ENCODE data around the gene CTNNA2.

CTNNA2 gene

GRCh38 chr2:79512442-79513401, at the start of gene CTNNA2:
CTNNA2 (plus strand) TSS chr2:79513051.
- TF ChIP-seq, protein P1, sequence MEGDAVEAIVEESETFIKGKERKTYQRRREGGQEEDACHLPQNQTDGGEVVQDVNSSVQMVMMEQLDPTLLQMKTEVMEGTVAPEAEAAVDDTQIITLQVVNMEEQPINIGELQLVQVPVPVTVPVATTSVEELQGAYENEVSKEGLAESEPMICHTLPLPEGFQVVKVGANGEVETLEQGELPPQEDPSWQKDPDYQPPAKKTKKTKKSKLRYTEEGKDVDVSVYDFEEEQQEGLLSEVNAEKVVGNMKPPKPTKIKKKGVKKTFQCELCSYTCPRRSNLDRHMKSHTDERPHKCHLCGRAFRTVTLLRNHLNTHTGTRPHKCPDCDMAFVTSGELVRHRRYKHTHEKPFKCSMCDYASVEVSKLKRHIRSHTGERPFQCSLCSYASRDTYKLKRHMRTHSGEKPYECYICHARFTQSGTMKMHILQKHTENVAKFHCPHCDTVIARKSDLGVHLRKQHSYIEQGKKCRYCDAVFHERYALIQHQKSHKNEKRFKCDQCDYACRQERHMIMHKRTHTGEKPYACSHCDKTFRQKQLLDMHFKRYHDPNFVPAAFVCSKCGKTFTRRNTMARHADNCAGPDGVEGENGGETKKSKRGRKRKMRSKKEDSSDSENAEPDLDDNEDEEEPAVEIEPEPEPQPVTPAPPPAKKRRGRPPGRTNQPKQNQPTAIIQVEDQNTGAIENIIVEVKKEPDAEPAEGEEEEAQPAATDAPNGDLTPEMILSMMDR (conservative IDR thresholded peaks at IDR 0.05; ENCODE audit: control insufficient read depth, insufficient read depth, low read depth, low read length), result no peak
- DNase-seq (ENCODE audit: low read depth), result peak; percentile 25
- peak within 1 kb of the TSS; percentile 6 for H3K4me3 ChIP-seq (ENCODE audit: control insufficient read depth, low read depth, low read length)

DNA sequence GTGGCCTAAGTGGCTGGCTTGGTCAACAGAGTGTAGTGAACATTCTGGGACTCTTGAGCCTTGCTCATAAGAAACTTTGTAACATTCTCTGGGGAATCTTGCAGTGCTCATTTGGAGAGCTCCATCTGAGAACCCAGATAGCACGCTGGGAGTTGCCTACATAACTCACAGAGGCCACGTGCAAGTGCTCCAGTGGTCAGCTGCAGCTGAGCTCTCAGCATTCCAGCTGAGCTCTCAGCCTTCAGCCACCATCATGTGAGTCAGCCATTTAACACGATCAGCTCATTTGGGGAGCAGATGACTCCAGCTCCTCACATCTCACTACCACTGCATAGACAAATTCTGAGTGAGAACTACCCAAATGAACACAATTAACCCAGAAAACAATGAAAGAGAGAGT, 25.5 kb upstream of the CTNNA2 start:
- DNase-seq (ENCODE audit: low read depth), result no peak
- TF ChIP-seq, protein P1 (conservative IDR thresholded peaks at IDR 0.05; ENCODE audit: control insufficient read depth, insufficient read depth, low read depth, low read length), result no peak
- no peak overlapping the region for H3K4me3 ChIP-seq (ENCODE audit: control insufficient read depth, low read depth, low read length)

- TF ChIP-seq, protein P1 (conservative IDR thresholded peaks at IDR 0.05; ENCODE audit: control insufficient read depth, insufficient read depth, low read depth, low read length), result no peak
- peak; percentile 67 for DNase-seq (ENCODE audit: low read depth)
- H3K4me3 ChIP-seq (ENCODE audit: control insufficient read depth, low read depth, low read length), result no peak overlapping the region
Observed at GRCh38 chr2:79511320-79511951, 1.4 kb upstream of the CTNNA2 start.

GRCh38 chr2:79513711-79514110, 860 bp downstream of the CTNNA2 start:
- TF ChIP-seq, protein P1 (conservative IDR thresholded peaks at IDR 0.05; ENCODE audit: control insufficient read depth, insufficient read depth, low read depth, low read length), result no peak
- no peak overlapping the region for H3K4me3 ChIP-seq (ENCODE audit: control insufficient read depth, low read depth, low read length)
- DNase-seq (ENCODE audit: low read depth), result no peak

DNA sequence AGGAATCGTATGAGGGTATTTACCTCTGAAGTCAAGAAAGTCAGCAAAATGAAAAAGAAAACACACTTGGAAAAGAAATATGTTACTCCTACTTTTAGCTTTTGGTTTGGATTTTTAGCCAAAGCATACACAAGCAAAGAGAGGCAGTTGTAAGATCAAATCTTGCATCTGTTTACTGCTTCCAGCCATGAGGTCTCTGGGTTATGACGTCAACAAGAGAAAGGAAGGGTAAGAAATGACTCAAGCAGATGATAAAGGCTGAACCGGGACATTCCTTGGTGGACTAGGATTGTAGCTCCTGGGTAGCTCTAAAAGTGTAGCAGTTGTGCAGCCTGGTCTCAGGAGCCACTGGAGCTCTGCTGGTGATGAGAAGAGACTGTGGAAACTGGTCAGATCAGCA, 16.8 kb downstream of the CTNNA2 start:
- no peak overlapping the region for H3K4me3 ChIP-seq (ENCODE audit: control insufficient read depth, low read depth, low read length)
- no peak for DNase-seq (ENCODE audit: low read depth)
- TF ChIP-seq, protein P1 (conservative IDR thresholded peaks at IDR 0.05; ENCODE audit: control insufficient read depth, insufficient read depth, low read depth, low read length), result no peak

DNA sequence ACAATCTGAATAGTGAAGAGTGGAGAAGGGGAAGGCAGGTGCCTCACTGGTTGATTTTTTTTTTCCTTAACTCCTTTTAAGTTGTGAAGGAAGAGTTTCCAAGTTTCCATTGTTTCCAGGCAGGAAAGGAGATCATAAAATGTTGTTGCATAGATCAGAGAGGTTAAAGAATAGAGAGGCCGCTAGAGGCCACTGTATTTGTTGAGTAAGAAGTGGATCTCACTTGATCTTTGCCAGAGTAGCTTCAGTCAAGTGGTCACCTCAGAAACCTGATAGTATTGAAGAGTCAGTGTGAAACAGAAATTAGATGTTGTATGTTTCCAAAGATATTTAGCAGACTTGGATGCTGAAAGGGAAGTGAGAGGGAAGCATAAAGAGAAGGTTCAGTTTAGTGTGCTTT, 17.6 kb downstream of the CTNNA2 start:
- TF ChIP-seq, protein P1 (conservative IDR thresholded peaks at IDR 0.05; ENCODE audit: control insufficient read depth, insufficient read depth, low read depth, low read length), result no peak
- H3K4me3 ChIP-seq (ENCODE audit: control insufficient read depth, low read depth, low read length), result no peak overlapping the region
- peak; percentile 7 for DNase-seq (ENCODE audit: low read depth)

Measured in fibroblast of mammary gland (primary cell).